Kasumi-1 (cell line): ENCODE measurements around the gene TNNC2.
"Not testable (repeated sequence)": the region's sequence is repeated elsewhere in the genome, so short reads cannot be mapped to it uniquely, and the experiment has no call there.

Experiments used
- DNase-seq, 2 experiments: peaks; one replicate each; lab custom pipeline; 2025; lab: John Stamatoyannopoulos, UW

Gene TNNC2

DNA sequence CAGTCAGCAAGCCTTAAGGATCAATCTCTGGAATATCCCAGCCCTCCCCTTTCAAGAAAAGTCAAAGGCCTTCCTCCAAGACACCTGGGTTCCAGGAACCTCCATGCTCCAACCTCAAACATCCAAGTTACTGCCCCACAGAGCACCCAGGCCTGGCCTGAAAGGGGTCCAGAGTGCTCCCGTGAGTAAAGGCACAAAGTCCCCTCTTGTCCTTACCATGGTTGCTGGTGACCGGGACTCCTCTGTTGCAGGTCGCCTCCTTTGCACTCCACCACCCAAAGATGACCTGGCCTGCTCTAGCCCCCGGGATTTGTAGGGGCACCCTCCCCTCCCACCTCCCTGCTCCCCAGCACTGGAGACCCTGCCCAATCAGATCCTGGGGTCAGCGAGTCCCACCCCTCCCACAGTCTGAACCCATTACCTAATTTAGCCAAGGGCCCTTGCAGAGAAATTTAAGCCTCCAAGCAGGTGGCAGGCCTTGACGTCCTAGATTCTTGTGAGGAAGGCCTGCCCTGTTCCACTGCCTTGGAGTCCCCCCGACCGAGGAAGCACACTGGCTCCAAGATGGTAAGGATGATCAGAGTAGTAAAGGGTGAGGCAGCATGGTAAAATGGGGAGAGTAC lies at the start of gene TNNC2:
TNNC2 (minus strand) TSS at position 283 of the 623 bp plus-strand sequence; CDS start at position 219, 64 bp downstream.
- DNase-seq: no peak

- DNase-seq: no peak
Observed at GRCh38 chr20:45874576-45874975, 47.5 kb upstream of the TNNC2 start.

DNA sequence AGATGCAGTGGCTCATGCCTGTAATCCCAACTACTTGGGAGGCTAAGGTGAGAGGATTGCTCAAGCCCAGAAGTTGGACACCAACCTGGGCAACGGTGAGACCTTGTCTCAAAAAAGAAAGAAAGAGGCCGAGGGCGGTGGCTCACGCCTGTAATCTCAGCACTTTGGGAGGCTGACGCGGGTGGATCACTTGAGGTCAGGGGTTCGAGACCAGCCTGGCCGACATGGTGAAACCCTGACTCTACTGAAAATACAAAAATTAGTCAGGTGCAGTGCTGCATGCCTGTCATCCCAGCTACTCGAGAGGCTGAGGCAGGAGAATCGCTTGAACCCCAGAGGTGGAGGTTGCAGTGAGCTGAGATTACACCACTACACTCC lies 47.0 kb upstream of the TNNC2 start:
- not testable (repeated sequence) for DNase-seq

DNA sequence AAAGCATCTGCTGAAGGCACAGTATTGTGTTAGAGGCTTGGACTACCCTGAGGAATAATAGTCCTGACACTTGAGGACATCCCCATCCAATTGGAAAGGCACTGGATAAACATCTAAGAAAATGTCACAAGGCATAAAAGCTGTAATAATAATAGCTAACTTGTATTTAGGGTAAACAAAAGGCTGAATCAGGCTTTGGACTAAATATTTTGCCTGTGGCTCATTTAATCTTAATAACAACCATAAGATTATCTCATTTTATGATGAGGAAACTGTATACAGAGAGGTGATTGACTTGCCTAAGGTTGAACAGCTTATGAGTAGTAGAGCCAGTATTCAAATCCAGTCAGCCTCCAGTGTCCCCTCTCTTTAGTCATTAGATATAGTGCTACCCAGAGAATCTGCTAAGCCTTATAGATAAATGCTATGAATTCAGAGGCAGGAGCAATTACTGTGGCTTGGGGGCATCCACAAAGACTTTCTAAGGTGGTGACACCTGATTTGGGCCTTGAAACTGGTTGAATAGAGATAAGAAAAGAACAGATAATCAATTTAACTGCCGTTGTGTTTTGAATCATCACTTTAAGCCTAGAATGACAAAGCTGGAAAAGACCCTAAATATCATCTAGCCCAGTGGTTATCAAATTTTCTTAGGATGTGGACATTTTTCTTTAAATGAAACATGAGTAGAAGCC lies 46.4 kb upstream of the TNNC2 start:
- no peak for DNase-seq

- no peak for DNase-seq
Observed at GRCh38 chr20:45872626-45873025, 45.5 kb upstream of the TNNC2 start.

DNA sequence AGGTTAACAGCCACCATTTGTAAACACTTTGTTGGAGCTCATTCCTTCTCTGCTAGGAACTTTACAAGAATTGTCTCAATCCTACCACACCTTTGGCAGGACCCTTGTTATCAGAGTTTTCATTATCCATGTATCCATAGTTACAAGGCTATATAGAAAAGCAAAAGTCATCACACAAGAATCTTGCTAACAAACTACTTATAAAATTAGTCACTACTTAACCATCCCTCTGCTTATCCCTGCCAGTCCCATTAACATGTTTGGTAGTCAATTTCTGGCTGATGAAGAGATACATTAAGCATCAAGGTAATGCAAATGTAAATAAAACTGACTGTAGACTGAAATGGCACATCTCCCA lies 40.7 kb upstream of the TNNC2 start:
- no peak for DNase-seq

DNA sequence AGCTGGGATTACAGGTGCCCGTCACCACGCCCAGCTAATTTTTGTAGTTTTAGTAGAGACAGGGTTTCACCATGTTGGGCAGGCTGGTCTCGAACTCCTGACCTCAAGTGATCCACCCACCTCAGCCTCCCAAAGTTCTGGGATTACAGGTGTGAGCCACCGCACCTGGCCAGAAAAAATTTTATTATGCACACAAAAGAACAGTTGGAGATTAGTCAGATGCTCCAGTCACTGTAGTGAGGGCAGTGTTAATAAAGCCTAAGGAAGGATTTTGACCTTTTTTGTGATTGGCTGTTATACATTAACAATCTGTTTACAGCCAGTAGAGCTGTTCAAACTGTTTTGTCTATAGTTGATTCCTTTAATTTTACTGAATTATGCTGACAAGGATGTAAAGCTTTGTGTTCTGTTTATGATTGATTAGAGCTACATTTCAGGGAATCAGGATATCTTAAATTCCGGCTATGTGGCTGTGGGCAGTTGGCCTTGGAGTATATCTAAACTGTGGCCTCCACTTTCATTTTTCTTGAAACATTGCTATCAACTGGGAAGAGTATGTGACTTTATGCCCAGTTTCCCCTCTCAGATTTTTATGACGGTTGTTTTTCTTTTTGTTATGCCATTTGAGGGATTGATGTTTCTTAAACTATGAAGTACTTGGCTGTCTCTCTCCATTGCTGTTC lies 40.2 kb upstream of the TNNC2 start:
- no peak for DNase-seq

DNA sequence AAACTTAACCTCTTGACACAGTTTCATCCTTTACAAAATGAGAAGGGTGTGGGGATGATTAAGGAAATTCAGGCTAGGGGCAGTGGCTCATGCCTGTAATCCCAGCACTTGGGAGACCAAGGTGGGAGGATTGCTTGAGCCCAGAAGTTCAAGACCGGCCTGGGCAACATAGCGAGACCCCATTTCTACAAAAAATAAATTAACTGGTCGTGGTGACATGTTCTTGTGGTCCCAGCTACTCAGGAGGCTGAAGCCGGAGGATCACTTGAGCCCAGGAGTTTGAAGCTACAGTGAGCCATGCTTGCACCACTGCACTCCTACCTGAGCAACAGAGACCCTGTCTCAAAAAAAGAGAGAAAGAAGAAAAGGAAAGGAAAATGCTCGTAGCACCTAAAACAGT lies 39.3 kb upstream of the TNNC2 start:
- DNase-seq: no peak

- no peak for DNase-seq
Observed at GRCh38 chr20:45863543-45864470, 36.7 kb upstream of the TNNC2 start.

- no peak for DNase-seq
Observed at GRCh38 chr20:45861221-45862075, 34.3 kb upstream of the TNNC2 start.

GRCh38 chr20:45860560-45861220 lies 33.6 kb upstream of the TNNC2 start:
- DNase-seq: no peak

DNA sequence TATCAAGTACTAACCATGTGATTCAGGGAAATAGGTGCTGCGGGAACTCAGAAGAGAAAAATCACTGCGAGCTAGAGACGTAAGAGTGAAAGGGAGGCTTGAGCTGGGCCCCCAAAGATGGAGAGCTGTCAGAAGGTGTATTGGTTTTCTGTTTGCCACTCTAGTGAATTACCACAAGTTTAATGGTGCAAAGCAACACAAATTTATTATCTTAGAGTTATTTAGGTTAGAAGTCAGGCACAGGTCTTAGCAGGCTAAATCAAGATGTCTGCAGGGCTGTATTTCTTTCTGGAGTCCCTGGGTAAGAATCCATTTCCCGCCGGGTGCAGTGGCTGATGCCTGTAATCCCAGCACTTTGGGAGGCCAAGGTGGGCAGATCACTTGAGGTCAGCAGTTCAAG lies 32.8 kb upstream of the TNNC2 start:
- DNase-seq: no peak

DNA sequence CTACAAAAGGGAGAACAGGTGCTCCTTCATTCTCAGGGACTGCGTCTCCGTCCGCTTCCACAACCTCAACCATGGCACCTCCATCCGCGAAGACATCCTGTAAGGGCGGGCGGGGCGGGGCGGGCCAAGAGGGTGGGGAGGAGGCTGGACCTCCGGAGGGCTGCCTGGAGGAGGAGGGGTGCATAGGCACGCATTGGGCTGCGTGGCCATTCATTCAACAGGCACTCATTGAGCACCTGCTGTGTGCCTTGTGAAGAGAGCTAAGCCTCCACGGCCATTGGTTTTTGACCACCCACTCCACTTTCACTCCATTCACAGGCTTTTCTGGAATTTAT lies 30.7 kb upstream of the TNNC2 start:
- no peak for DNase-seq

DNA sequence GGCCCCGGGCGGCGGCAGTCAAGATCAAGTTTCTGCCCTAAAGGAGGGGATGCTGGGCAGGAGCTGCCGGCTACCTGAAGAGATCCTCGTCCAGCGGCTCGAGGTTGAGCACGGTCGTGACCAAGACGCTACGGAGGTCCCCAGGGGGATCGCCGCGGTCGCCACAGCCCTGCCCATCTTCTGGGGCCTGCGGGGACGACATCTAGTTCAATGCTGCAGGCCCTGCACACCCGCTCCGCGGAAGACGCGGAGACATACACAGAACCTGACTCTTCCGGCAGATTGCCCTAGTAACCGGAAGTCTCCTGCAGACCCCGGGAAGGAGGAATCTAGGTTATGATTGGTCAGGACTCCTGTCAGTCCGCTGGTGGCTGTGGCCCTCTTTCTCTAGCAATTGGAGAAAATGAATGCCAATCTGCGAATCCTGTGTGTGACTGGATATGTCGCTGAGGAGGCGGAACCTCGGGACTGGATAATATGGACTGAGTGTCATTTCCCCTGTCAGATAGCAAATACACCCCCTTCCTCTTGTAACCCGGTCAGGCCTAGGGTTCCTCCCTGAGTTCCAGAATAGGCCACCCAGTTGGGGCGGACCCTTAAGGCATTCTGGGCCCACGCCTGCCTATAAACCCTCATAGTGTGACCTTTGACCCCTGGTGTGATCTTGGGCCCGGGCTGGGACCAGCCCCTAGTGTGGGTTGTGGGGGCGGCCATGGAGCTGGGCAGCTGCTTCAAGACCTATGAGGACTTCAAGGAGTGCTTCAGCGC lies 30.2 kb upstream of the TNNC2 start, which contains the start of the genes ACOT8 and ZSWIM3:
ACOT8 (minus strand) TSS at position 279 of the 768 bp plus-strand sequence; CDS start at position 202, 77 bp downstream.
ZSWIM3 (plus strand) TSS at position 501 of the 768 bp plus-strand sequence; CDS start at position 713, 212 bp downstream.
- DNase-seq: peak; percentile 99

DNA sequence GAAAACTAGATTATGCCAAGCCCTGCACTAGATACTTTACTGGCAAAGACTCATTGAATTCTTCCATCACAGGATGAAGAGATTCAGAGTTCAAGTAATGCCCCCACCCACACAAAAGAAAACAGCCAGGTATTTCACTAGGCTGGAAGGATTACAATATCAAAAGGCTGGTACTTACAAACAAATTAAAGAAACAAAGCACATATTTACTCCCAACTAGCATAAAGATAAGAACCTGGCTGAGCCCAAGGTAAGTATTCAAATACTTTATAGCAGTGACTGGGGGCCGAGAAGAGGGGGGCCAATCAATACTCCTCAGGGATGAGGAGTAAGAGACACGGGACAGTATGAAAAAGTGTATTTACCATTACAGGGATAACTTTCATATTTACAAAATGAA lies 26.4 kb upstream of the TNNC2 start:
- DNase-seq: no peak

DNA sequence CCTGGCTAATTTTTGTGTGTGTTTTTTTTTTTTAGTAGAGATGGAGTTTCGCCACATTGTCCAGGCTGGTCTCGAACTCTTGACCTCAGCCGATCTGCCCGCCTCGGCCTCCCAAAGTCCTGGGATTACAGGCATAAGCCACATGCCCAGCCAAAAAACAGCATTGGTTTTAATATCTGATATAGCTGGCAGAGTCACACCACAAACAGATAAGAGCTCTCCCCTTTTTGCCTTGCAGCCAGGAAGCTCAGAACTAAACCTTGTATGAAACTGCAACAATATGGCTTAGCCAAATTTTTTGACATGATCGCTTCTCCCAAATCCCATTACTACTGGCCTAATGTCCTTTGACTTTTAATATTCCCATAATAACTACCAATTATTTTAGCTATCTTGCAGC lies 25.2 kb upstream of the TNNC2 start:
- DNase-seq: no peak

- DNase-seq: no peak
Observed at GRCh38 chr20:45851501-45851900, 24.4 kb upstream of the TNNC2 start.

- DNase-seq: no peak
Observed at GRCh38 chr20:45850926-45851325, 23.8 kb upstream of the TNNC2 start.

DNA sequence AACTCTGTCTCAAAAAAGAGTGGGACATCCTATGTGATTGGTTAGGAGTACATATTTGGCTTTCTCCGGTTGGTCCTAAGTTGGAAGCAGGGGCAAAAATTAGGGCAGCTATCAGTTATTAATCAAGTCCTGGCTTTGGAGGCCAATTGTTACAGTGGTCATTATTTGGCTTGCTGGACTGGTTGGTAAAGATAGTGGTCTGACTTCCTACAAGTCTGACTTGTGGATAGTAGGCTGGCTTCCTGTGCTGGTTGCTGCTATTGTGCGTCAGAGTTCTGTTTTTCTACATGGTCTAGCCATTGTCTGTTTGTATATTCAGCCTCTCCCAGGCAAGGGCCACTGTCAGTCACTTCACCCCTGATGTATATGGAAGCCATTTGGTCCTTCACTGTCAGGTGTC lies 23.1 kb upstream of the TNNC2 start:
- DNase-seq: no peak
